ACHN (cell line): ENCODE results near the gene EPHB3.

Experiments
- DNase-seq: peaks from one replicate; pipeline ENCODE4 v3.0.0-alpha.2; 2015
- in situ Hi-C: cut with HindIII; loops from 2 replicates; pipeline ENCODE4 v1.10.0; 2017; ENCODE audit warnings: low sequenced_read_pairs, low pct_ligation_motif_present, low pct_unique_long_range_greater_than_20kb

Gene EPHB3

GRCh38 chr3:184588776-184589175, 27.2 kb downstream of the EPHB3 start:
- in situ Hi-C loops = no loop called here
- no peak for DNase-seq

- in situ Hi-C loops = no loop called here
- DNase-seq = no peak
Measured at GRCh38 chr3:184590795-184591194, 29.2 kb downstream of the EPHB3 start.

- in situ Hi-C loops = no loop called here
- no peak for DNase-seq
Measured at GRCh38 chr3:184591789-184592188, 30.2 kb downstream of the EPHB3 start.

- in situ Hi-C loops = no loop called here
- DNase-seq = no peak
Measured at GRCh38 chr3:184592371-184593219, 31.0 kb downstream of the EPHB3 start.

- DNase-seq = no peak
- in situ Hi-C loops = no loop called here
Measured at GRCh38 chr3:184593220-184593927, 31.8 kb downstream of the EPHB3 start.

- DNase-seq = no peak
- in situ Hi-C loops = no loop called here
Measured at GRCh38 chr3:184593928-184594303, 32.3 kb downstream of the EPHB3 start.

- no peak for DNase-seq
- in situ Hi-C loops = no loop called here
Measured at GRCh38 chr3:184594371-184595001, 32.9 kb downstream of the EPHB3 start.

GRCh38 chr3:184595726-184596125, 34.1 kb downstream of the EPHB3 start:
- DNase-seq = no peak
- in situ Hi-C loops = no loop called here

GRCh38 chr3:184596233-184596632, 34.6 kb downstream of the EPHB3 start:
- no peak for DNase-seq
- in situ Hi-C loops = no loop called here

GRCh38 chr3:184596886-184597575, 35.4 kb downstream of the EPHB3 start:
- in situ Hi-C loops = no loop called here
- DNase-seq = no peak

- in situ Hi-C loops = no loop called here
- no peak for DNase-seq
Measured at GRCh38 chr3:184597829-184598573, 36.4 kb downstream of the EPHB3 start.

- DNase-seq = no peak
Measured at GRCh38 chr3:184598574-184598927, 37.0 kb downstream of the EPHB3 start.

GRCh38 chr3:184599143-184599542, 37.6 kb downstream of the EPHB3 start:
- no peak for DNase-seq
- in situ Hi-C loops = no loop called here

More at GRCh38 chr3:184598574-184598927, 37.0 kb downstream of the EPHB3 start:
- in situ Hi-C loops = no loop called here

- in situ Hi-C loops = no loop called here
- no peak for DNase-seq
Measured at GRCh38 chr3:184600685-184601377, 39.2 kb downstream of the EPHB3 start.

GRCh38 chr3:184601576-184602371, 40.2 kb downstream of the EPHB3 start:
- DNase-seq = no peak
- in situ Hi-C loops = no loop called here

- DNase-seq = no peak
Measured at GRCh38 chr3:184602372-184603150, 41.0 kb downstream of the EPHB3 start.

More at GRCh38 chr3:184602372-184603150, 41.0 kb downstream of the EPHB3 start:
- in situ Hi-C loops = no loop called here
